AG04450 (cell line): ENCODE data around the gene CLHC1. TPM values are rescaled to one million over a fixed set of nuclear protein-coding genes. Genes with fewer than 3 reads are reported as not detected.

Experiments used
- polyA plus RNA-seq: library from polyadenylated mRNA; depleted of rRNA; stranded (reverse); fragments of >200 nt; gene quantifications from 2 replicates; pipeline ENCODE4 v1.2.3, GENCODE V29; 2011; rRNA removed

CLHC1 gene
- polyA plus RNA-seq, 1 experiment, result 14.4 TPM

Other genes starting within 250 kb of the CLHC1 start
- 652 and 668 TPM in 2 replicates for gene RTN4, start 181.8 kb downstream of the CLHC1 start, polyA plus RNA-seq
- 1,905 and 2,078 TPM in 2 replicates for gene RPS27A, start 395 bp upstream of the CLHC1 start, polyA plus RNA-seq
- 20.6 and 28.7 TPM in 2 replicates for gene MTIF2, start 36.9 kb upstream of the CLHC1 start, polyA plus RNA-seq
- gene CCDC88A, start 187.6 kb upstream of the CLHC1 start, polyA plus RNA-seq, result 32.5 and 44.7 TPM in 2 replicates